ENCODE data around the gene CBARP. TPM values are rescaled to one million over a fixed set of nuclear protein-coding genes. Genes with fewer than 3 reads are reported as not detected.

CBARP gene
- total and polyA plus RNA-seq, 2 of the 13 experiments (the other 11 are each of a cell fraction or from before 2014, with no cell fraction given): 1.2 to 1.4 TPM

DNA sequence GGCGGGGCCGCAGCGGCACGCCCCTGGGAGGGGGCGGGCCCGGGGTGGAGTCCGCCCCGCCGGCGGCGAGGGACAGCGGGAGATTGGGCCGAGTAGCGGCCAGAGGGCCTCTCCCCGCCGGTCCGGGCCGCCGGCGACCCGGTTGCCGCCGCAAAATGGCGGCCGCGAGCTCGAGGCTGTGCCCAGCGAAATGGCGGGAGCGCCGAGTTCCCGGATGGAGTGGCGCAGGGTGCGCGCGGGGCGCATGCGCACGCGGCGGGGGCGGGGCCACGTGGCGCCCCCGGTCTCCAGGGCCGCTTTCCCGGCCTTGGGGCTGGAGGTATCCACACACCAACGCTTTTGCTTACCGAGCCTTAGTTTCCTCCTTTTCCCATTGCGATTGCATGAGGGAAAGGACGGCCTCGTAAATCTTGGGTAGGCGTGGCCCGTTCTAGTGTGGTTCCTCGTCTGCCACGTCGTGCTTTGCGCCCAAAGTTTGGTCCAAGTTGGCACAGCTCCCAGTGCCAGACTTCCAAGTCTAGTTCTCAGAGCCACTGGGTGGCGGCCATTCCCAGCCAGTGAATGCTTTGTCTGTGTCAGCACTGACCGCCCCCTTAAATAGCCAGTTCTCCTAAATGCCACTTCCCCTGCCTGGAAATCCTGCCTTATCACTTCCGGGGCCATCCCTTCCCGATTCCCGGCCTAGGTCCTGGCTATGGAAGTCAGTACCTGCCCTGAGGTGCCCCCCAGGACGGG is 31.8 kb upstream of the CBARP start (continued):
- TF ChIP-seq, protein P1, sequence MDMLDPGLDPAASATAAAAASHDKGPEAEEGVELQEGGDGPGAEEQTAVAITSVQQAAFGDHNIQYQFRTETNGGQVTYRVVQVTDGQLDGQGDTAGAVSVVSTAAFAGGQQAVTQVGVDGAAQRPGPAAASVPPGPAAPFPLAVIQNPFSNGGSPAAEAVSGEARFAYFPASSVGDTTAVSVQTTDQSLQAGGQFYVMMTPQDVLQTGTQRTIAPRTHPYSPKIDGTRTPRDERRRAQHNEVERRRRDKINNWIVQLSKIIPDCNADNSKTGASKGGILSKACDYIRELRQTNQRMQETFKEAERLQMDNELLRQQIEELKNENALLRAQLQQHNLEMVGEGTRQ (IDR thresholded peaks at IDR 0.05; ENCODE audit: low read depth, low read length): peak; percentile 68
- TF ChIP-seq, protein P1 (CRISPR knock-in tag; IDR thresholded peaks at IDR 0.05; ENCODE audit: borderline replicate concordance): no peak; the same call in 1 of the 2 replicates
- TF ChIP-seq, protein P2, sequence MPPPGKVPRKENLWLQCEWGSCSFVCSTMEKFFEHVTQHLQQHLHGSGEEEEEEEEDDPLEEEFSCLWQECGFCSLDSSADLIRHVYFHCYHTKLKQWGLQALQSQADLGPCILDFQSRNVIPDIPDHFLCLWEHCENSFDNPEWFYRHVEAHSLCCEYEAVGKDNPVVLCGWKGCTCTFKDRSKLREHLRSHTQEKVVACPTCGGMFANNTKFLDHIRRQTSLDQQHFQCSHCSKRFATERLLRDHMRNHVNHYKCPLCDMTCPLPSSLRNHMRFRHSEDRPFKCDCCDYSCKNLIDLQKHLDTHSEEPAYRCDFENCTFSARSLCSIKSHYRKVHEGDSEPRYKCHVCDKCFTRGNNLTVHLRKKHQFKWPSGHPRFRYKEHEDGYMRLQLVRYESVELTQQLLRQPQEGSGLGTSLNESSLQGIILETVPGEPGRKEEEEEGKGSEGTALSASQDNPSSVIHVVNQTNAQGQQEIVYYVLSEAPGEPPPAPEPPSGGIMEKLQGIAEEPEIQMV (CRISPR knock-in tag; IDR thresholded peaks at IDR 0.05; ENCODE audit: low read depth): peak; percentile 61; the same call in 1 of the 2 replicates
- TF ChIP-seq, protein P3, sequence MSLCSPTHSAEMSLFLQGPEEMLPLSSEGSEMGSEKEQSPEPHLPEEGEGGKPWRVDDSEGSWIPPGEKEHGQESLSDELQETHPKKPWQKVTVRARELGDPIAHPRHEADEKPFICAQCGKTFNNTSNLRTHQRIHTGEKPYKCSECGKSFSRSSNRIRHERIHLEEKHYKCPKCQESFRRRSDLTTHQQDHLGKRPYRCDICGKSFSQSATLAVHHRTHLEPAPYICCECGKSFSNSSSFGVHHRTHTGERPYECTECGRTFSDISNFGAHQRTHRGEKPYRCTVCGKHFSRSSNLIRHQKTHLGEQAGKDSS (CRISPR knock-in tag; IDR thresholded peaks at IDR 0.05; ENCODE audit: borderline replicate concordance, low read depth): peak; percentile 22; the same call in 1 of the 2 replicates
- TF ChIP-seq HNF4G (IDR thresholded peaks at IDR 0.05; ENCODE audit: borderline replicate concordance, low read depth, low read length) (no peak; the same call in 1 of the 2 replicates), HNF4G (CRISPR knock-in tag; IDR thresholded peaks at IDR 0.05; ENCODE audit: borderline replicate concordance, low read depth) (no peak), ZFP41 (CRISPR knock-in tag; IDR thresholded peaks at IDR 0.05; ENCODE audit: borderline replicate concordance) (no peak), ONECUT2 (CRISPR knock-in tag; IDR thresholded peaks at IDR 0.05) (no peak), ZNF776 (CRISPR knock-in tag; IDR thresholded peaks at IDR 0.05) (no peak), ZNF333 (CRISPR knock-in tag; IDR thresholded peaks at IDR 0.05; ENCODE audit: borderline replicate concordance) (no peak), ZSCAN22 (CRISPR knock-in tag; IDR thresholded peaks at IDR 0.05) (0 out of 2 replicates have a peak, but pooled peaks have one; percentile 43), NR2C2 (CRISPR knock-in tag; IDR thresholded peaks at IDR 0.05; ENCODE audit: borderline replicate concordance) (peak; percentile 88)
- TF ChIP-seq, protein P4, sequence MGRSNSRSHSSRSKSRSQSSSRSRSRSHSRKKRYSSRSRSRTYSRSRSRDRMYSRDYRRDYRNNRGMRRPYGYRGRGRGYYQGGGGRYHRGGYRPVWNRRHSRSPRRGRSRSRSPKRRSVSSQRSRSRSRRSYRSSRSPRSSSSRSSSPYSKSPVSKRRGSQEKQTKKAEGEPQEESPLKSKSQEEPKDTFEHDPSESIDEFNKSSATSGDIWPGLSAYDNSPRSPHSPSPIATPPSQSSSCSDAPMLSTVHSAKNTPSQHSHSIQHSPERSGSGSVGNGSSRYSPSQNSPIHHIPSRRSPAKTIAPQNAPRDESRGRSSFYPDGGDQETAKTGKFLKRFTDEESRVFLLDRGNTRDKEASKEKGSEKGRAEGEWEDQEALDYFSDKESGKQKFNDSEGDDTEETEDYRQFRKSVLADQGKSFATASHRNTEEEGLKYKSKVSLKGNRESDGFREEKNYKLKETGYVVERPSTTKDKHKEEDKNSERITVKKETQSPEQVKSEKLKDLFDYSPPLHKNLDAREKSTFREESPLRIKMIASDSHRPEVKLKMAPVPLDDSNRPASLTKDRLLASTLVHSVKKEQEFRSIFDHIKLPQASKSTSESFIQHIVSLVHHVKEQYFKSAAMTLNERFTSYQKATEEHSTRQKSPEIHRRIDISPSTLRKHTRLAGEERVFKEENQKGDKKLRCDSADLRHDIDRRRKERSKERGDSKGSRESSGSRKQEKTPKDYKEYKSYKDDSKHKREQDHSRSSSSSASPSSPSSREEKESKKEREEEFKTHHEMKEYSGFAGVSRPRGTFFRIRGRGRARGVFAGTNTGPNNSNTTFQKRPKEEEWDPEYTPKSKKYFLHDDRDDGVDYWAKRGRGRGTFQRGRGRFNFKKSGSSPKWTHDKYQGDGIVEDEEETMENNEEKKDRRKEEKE (IDR thresholded peaks at IDR 0.05): no peak
- TF ChIP-seq, protein P5, sequence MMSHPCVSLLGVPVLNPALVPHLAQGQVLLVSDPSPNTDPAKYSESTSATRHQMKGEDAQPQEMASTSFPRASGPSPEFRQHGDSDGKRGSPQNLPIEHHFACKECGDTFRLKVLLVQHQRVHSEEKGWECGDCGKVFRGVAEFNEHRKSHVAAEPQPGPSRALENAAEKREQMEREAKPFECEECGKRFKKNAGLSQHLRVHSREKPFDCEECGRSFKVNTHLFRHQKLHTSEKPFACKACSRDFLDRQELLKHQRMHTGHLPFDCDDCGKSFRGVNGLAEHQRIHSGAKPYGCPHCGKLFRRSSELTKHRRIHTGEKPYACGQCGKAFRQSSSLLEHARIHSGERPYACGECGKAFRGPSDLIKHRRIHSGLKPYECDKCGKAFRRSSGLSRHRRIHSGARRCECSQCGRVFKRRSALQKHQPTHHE (CRISPR knock-in tag; IDR thresholded peaks at IDR 0.05; ENCODE audit: borderline replicate concordance): no peak
- TF ChIP-seq, protein P6, sequence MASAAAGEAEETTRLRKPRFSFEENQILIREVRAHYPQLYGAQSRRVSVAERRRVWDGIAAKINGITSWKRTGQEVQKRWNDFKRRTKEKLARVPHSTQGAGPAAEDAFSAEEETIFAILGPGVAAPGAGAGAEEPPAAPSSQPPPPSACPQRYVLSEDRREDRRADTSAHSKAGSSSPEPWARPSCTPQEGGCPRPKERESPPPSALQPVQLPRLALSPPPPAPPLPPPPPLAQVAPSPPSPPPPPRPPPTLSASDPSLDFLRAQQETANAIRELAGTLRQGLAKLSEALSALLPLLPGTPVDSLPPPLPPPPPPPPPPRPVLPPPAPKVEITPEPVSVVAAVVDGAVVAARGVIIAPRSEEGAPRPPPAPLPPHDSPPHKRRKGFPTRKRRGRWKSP (CRISPR knock-in tag; IDR thresholded peaks at IDR 0.05): 0 out of 2 replicates have a peak, but pooled peaks have one; percentile 38
- TF ChIP-seq, protein P7, sequence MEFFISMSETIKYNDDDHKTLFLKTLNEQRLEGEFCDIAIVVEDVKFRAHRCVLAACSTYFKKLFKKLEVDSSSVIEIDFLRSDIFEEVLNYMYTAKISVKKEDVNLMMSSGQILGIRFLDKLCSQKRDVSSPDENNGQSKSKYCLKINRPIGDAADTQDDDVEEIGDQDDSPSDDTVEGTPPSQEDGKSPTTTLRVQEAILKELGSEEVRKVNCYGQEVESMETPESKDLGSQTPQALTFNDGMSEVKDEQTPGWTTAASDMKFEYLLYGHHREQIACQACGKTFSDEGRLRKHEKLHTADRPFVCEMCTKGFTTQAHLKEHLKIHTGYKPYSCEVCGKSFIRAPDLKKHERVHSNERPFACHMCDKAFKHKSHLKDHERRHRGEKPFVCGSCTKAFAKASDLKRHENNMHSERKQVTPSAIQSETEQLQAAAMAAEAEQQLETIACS (CRISPR knock-in tag; IDR thresholded peaks at IDR 0.05): peak; percentile 68; the same call in 1 of the 2 replicates
